GM23338 (cell line): ENCODE data around the gene KEL.

Experiments used
- EZH2 ChIP-seq: fragments of 200-600 bp; sonication (generic); IDR thresholded peaks from one replicate; pipeline ENCODE4 v1.8.0; 2017; ENCODE audit warnings: antibody characterized with exemption, mild to moderate bottlenecking, low read depth; ENCODE audit not compliant: unreplicated experiment
- EZH2phosphoT487 ChIP-seq: fragments of 200-600 bp; sonication (generic); IDR thresholded peaks from one replicate; pipeline ENCODE4 v1.8.1; 2018; ENCODE audit warnings: antibody characterized with exemption; ENCODE audit not compliant: unreplicated experiment
- NANOG ChIP-seq: IDR thresholded peaks from 2 replicates; pipeline ENCODE4 v1.6.1; 2016; ENCODE audit warnings: antibody characterized with exemption, borderline replicate concordance
- POLR2AphosphoS5 ChIP-seq: IDR thresholded peaks from 2 replicates; pipeline ENCODE4 v1.6.1; 2016; ENCODE audit warnings: antibody characterized with exemption, low read depth
- ZNF462 ChIP-seq: fragments of 250-450 bp; sonication (Bioruptor Pico); IDR thresholded peaks from 2 replicates; pipeline ENCODE4 v1.5.0; 2020; ENCODE audit warnings: mild to moderate bottlenecking, moderate library complexity
- TF ChIP-seq, protein P1 (sequence below), 2 experiments: fragments of 200-600 bp in 1 of 2; sonication (generic) in 1 of 2; conservative IDR thresholded peaks; 2 replicates each; pipeline versions ENCODE4 v1.5.1 to v1.6.1; 2016 to 2017; ENCODE audit warnings: antibody characterized with exemption in 2 of 2, low read depth in 2 of 2, mild to moderate bottlenecking in 2 of 2, moderate library complexity in 1 of 2

GRCh38 chr7:142938611-142939010, 23.6 kb downstream of the KEL start:
- TF ChIP-seq, protein P1, sequence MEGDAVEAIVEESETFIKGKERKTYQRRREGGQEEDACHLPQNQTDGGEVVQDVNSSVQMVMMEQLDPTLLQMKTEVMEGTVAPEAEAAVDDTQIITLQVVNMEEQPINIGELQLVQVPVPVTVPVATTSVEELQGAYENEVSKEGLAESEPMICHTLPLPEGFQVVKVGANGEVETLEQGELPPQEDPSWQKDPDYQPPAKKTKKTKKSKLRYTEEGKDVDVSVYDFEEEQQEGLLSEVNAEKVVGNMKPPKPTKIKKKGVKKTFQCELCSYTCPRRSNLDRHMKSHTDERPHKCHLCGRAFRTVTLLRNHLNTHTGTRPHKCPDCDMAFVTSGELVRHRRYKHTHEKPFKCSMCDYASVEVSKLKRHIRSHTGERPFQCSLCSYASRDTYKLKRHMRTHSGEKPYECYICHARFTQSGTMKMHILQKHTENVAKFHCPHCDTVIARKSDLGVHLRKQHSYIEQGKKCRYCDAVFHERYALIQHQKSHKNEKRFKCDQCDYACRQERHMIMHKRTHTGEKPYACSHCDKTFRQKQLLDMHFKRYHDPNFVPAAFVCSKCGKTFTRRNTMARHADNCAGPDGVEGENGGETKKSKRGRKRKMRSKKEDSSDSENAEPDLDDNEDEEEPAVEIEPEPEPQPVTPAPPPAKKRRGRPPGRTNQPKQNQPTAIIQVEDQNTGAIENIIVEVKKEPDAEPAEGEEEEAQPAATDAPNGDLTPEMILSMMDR (conservative IDR thresholded peaks at IDR 0.05; ENCODE audit: low read depth in 2 of 2): no peak
- TF ChIP-seq POLR2AphosphoS5: no peak
- TF ChIP-seq EZH2: no peak
- no peak for TF ChIP-seq EZH2phosphoT487
- no peak for TF ChIP-seq ZNF462 (CRISPR knock-in tag)
- TF ChIP-seq NANOG: no peak
